ENCODE results near the gene CIC. TPM values are rescaled to one million over a fixed set of nuclear protein-coding genes. Genes with fewer than 3 reads are reported as not detected.
A peak's percentile ranks its signal among the peaks of the same experiment; 100 is the strongest.

Gene CIC
- total and polyA plus RNA-seq, 2 donors from 2014 or later: 18.8 to 90.9 TPM

- Histone ChIP-seq H3K9ac (ENCODE audit: low read length in 3 of 3) (no peak overlapping the region), H3K27ac (ENCODE audit: low read depth in 2 of 2, low read length in 2 of 2) (no peak overlapping the region), H3K36me3 (ENCODE audit: control insufficient read depth in 2 of 3, insufficient read depth in 3 of 3, low read length in 3 of 3) (no peaks in the 10 kb centered on the region), H3K9me3 (ENCODE audit: control insufficient read depth in 2 of 3, insufficient read depth in 1 of 3, low read length in 3 of 3) (no peaks in the 10 kb centered on the region), H3K27me3 (ENCODE audit: control insufficient read depth, insufficient read depth, low read length) (no peaks in the 10 kb centered on the region), H3K4me3 (ENCODE audit: low read length in 3 of 3) (no peak overlapping the region), H3K4me1 (ENCODE audit: control insufficient read depth in 2 of 3, insufficient read depth in 2 of 3, low read depth in 1 of 3, low read length in 3 of 3) (no peaks in the 10 kb centered on the region)
- DNase-seq (no peak), FAIRE-seq (no peak)
- TF ChIP-seq, protein P1, sequence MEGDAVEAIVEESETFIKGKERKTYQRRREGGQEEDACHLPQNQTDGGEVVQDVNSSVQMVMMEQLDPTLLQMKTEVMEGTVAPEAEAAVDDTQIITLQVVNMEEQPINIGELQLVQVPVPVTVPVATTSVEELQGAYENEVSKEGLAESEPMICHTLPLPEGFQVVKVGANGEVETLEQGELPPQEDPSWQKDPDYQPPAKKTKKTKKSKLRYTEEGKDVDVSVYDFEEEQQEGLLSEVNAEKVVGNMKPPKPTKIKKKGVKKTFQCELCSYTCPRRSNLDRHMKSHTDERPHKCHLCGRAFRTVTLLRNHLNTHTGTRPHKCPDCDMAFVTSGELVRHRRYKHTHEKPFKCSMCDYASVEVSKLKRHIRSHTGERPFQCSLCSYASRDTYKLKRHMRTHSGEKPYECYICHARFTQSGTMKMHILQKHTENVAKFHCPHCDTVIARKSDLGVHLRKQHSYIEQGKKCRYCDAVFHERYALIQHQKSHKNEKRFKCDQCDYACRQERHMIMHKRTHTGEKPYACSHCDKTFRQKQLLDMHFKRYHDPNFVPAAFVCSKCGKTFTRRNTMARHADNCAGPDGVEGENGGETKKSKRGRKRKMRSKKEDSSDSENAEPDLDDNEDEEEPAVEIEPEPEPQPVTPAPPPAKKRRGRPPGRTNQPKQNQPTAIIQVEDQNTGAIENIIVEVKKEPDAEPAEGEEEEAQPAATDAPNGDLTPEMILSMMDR (IDR thresholded peaks at IDR 0.05; ENCODE audit: borderline replicate concordance, extremely low read depth, insufficient read depth): no peak
- intact Hi-C loops (cut with DNase I): no loop called here
Observed at GRCh38 chr19:42312370-42312769, 43.3 kb downstream of the CIC start.

DNA sequence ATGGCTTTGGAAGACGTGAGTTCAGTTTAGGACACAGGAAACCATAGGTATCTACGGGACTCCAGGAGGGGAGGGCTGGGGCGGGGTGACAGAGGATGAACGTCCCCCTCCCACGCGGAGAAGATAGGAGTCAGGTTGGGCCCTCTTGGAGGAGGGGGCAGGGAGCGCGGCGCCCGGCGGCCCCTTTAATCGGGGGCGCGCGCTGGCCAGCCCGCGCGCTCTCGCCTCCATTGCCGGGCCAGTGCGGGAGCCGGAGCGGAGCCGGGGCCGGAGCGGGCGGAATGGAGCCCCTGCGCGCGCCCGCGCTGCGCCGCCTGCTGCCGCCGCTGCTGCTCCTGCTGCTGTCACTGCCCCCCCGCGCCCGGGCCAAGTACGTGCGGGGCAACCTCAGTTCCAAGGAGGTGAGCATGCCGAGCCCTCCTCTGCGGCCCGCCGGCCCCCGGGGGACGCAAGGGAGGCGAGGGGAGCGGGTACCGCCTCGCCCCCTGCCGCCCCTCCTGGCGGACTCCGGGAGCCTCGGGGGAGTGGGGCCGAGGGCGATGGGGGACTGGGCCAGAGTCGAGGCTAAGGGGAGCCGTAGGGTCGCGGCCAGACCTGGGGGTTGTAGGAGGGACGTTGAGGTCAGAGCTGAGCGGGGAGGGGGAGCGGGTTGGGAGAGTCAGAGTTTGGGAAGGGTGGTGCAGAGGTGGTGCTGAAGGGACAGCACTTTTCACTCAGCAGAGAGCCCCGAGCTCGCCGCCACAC, 44.2 kb downstream of the CIC start, which contains the start of gene TMEM145:
Gene TMEM145 (plus strand): TSS at position 214 of the 744 bp plus-strand sequence. CDS start 68 bp downstream, at position 282.
- Histone ChIP-seq H3K4me3 (ENCODE audit: low read length in 3 of 3) (no peak within 1 kb of the TSS), H3K4me1 (ENCODE audit: control insufficient read depth in 2 of 3, insufficient read depth in 2 of 3, low read depth in 1 of 3, low read length in 3 of 3) (no peaks in the 10 kb centered on the region), H3K36me3 (ENCODE audit: control insufficient read depth in 2 of 3, insufficient read depth in 3 of 3, low read length in 3 of 3) (no peaks in the 10 kb centered on the region), H3K9me3 (ENCODE audit: control insufficient read depth in 2 of 3, insufficient read depth in 1 of 3, low read length in 3 of 3) (no peaks in the 10 kb centered on the region), H3K27ac (ENCODE audit: low read depth in 2 of 2, low read length in 2 of 2) (no peak within 1 kb of the TSS), H3K27me3 (ENCODE audit: control insufficient read depth, insufficient read depth, low read length) (no peaks in the 10 kb centered on the region), H3K9ac (ENCODE audit: low read length in 3 of 3) (no peak within 1 kb of the TSS)
- DNase-seq: peak; percentile 64 to 82 (median 77)
- TF ChIP-seq, protein P1 (IDR thresholded peaks at IDR 0.05; ENCODE audit: borderline replicate concordance, extremely low read depth, insufficient read depth): no peak
- intact Hi-C loops (cut with DNase I): no loop called here
- no peak for FAIRE-seq

- no peak overlapping the region for H3K27ac ChIP-seq (ENCODE audit: low read depth in 2 of 2, low read length in 2 of 2)
- intact Hi-C loops (cut with DNase I): no loop called here
- no peaks in the 10 kb centered on the region for H3K36me3 ChIP-seq (ENCODE audit: control insufficient read depth in 2 of 3, insufficient read depth in 3 of 3, low read length in 3 of 3)
- no peaks in the 10 kb centered on the region for H3K9me3 ChIP-seq (ENCODE audit: control insufficient read depth in 2 of 3, insufficient read depth in 1 of 3, low read length in 3 of 3)
- DNase-seq (no peak), FAIRE-seq (no peak)
- H3K27me3 ChIP-seq (ENCODE audit: control insufficient read depth, insufficient read depth, low read length): no peaks in the 10 kb centered on the region
- TF ChIP-seq, protein P1 (IDR thresholded peaks at IDR 0.05; ENCODE audit: borderline replicate concordance, extremely low read depth, insufficient read depth): no peak
- H3K9ac ChIP-seq (ENCODE audit: low read length in 3 of 3): no peak overlapping the region
- no peaks in the 10 kb centered on the region for H3K4me1 ChIP-seq (ENCODE audit: control insufficient read depth in 2 of 3, insufficient read depth in 2 of 3, low read depth in 1 of 3, low read length in 3 of 3)
- H3K4me3 ChIP-seq (ENCODE audit: low read length in 3 of 3): no peak overlapping the region
Observed at GRCh38 chr19:42313840-42314755, 45.0 kb downstream of the CIC start.

Measured in kidney (tissue), 14 donors.